A673 (cell line): ENCODE measurements around the gene DCLK2.

Experiments
- CTCF ChIP-seq: fragments of 300-800, 200-600 bp; sonication (generic); conservative IDR thresholded peaks from 2 replicates; pipeline ENCODE4 v1.5.1; 2017; ENCODE audit warnings: low read depth, mild to moderate bottlenecking, antibody characterized with exemption, low read length, moderate library complexity, mixed read lengths
- EZH2 ChIP-seq: fragments of 200-600 bp; sonication (generic); IDR thresholded peaks from 2 replicates; pipeline ENCODE4 v1.6.1; 2017; ENCODE audit warnings: borderline replicate concordance, low read depth, mild to moderate bottlenecking, mixed read lengths, antibody characterized with exemption, low read length; ENCODE audit not compliant: poor library complexity, severe bottlenecking

GRCh38 chr4:150078041-150078578 is at the start of gene DCLK2:
- TF ChIP-seq CTCF (no peak), EZH2 (no peak)
